22Rv1 (cell line): ENCODE measurements around the gene CHKA.

Experiments
- H3K27ac ChIP-seq: fragments of 450-650 bp; 2 replicates; pipeline ENCODE4 v1.5.1; 2017
- ZFX ChIP-seq: fragments of 450-650 bp; IDR thresholded peaks from 2 replicates; pipeline ENCODE4 v1.6.1; 2017; ENCODE audit warnings: antibody characterized with exemption, borderline replicate concordance
- TF ChIP-seq, protein P1 (sequence below): fragments of 450-650 bp; IDR thresholded peaks from 2 replicates; pipeline ENCODE4 v1.5.1; 2017; ENCODE audit warnings: mild to moderate bottlenecking

Gene CHKA

DNA sequence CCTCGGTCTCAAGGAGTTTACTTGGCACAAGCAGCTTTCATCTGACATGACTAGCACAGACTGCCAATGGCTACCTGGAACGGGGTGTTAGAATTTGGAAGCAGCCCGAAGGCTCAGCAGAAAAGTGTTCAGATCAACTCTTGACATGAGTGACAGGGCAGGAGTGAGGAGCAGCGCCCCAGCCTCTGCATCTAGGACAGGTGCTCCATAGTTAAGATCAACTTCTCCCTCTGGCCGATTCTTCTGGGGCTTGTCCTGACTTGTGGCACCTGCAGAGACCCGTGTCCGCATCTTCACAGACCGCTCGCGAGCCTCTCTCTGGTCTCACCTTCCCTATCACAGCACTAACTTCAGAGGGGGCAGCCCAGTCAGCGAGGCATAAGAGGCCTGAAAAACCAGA is 42.5 kb upstream of the CHKA start:
- TF ChIP-seq ZFX: no peak
- TF ChIP-seq, protein P1, sequence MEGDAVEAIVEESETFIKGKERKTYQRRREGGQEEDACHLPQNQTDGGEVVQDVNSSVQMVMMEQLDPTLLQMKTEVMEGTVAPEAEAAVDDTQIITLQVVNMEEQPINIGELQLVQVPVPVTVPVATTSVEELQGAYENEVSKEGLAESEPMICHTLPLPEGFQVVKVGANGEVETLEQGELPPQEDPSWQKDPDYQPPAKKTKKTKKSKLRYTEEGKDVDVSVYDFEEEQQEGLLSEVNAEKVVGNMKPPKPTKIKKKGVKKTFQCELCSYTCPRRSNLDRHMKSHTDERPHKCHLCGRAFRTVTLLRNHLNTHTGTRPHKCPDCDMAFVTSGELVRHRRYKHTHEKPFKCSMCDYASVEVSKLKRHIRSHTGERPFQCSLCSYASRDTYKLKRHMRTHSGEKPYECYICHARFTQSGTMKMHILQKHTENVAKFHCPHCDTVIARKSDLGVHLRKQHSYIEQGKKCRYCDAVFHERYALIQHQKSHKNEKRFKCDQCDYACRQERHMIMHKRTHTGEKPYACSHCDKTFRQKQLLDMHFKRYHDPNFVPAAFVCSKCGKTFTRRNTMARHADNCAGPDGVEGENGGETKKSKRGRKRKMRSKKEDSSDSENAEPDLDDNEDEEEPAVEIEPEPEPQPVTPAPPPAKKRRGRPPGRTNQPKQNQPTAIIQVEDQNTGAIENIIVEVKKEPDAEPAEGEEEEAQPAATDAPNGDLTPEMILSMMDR: no peak
- H3K27ac ChIP-seq: no peak overlapping the region

DNA sequence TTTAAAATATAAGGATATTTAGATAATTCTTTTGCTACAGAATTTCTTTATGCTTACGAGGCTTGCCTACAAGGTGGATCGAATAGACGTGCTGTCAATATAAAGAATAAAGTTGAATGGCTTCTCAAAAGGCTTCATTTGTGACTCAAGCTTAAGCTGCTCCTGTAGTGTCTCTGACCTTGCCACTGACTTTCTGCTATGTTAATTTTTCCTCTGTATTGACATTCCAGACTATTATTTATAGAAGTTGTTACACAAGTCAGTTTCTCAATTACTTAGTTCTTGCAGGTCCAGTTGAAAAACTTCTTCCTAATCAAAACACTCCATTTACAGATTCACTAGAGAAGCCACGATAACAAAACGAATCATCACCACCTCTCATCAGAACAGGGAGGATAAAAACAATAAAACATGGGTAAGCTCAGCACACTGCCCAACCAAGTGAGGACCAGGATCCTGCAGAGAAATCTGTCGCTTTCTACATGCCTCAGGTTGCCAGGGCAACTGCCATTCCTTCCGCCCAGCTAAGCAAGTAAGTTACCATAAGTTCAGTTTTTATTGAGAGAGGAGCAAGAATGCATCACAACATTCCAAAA is 39.0 kb upstream of the CHKA start:
- TF ChIP-seq, protein P1: no peak
- TF ChIP-seq ZFX: no peak
- H3K27ac ChIP-seq: no peak overlapping the region

DNA sequence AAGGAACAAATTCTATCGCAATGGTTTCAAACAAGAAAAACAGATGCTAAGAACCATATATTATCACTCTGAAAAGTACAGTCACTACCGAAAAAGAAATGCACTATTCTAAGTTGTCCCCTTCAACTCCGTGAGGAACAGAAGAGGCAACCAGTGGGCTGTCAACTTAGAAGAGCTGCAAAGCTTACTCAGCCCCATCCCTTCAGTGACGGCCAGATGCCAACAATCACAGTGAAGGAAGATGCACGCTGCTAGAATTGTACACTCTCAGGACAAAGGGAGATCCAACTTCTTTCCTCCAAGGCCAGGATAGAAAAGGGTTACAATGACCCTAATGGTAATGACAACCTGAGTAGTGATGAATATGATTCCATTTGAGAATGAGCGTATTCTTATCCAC is 38.5 kb upstream of the CHKA start:
- TF ChIP-seq, protein P1: no peak
- no peak for TF ChIP-seq ZFX
- no peak overlapping the region for H3K27ac ChIP-seq

DNA sequence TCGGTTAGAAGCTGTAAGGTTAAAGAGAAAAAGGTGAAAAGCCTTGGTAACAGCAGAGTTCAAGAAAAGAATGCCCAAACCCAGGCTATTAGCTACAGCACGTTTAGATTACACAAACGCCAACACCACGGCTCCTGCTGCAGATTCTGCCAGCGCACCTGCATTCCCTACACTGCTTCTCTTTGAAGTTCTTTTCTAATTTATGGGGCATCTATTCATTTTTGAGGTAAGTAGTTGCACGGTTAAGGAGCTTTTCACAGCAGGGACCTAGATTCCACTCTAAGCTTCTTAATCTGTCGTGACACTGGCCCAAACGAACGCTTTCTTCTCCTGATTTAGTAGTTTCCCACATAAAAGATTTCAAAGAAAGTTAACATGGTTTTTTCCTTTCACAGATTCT is 38.0 kb upstream of the CHKA start:
- no peak for TF ChIP-seq ZFX
- TF ChIP-seq, protein P1: no peak

DNA sequence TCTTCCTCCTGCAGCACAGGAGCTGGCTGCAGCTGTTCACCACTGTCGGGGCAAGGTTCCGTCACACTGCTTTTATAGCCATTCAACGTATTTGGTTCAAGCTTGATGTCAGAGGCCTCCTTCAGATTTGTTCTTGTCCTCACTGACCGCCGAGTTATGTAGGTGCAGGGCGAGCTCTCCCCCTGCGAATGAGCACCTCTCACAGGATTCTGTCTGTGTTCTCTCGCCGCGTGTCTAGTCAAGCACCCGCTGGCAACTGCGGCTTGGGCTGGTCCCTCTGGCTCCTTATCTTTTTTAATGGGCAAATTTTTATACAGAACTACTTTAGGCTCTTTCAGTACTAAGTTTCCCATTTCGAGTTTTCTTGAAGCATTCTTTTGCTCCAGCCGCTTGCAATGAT is 37.4 kb upstream of the CHKA start:
- no peak for TF ChIP-seq ZFX
- TF ChIP-seq, protein P1: no peak
- H3K27ac ChIP-seq: no peak overlapping the region

More for the DNA sequence above, 38.0 kb upstream of the CHKA start:
- H3K27ac ChIP-seq: no peak overlapping the region

DNA sequence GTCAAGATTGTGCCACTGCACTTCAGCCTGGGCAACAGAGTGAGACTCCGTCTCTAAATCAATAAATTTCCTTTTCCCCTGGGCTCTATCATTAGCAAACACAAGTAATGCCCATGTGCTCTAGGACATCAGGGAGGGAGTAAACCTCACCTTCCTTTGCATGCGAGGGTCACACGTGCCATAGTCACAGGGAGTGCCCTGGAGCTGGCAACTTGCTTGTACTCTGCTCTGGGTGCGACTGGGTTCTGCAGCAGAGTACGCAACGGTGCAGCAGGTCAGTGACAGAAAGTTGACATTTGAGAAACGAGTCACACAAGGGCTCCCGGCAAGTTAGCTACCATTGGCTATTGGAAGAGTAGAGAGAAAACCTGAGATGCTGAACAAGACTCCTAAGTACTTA is 32.6 kb upstream of the CHKA start:
- TF ChIP-seq, protein P1: no peak
- TF ChIP-seq ZFX: no peak
- no peak overlapping the region for H3K27ac ChIP-seq

DNA sequence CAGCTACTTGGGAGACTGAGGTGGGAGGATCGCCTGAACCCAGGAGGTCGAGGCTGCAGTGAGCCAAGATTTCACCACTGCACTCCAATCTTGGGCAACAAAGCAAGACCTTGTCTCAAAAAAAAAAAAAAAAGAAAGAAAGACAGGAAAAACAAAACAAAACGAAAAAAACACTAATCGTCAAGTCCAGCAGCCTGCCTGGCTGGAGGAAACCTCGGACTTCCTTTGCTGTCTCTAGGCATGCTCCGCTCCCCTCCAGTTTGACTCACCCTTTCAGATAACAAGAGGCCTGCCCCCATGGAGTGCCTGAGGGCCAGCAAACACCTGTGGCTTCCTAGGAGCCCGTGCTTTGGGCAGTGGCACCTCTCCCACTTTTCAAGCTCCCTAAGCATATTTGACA is 28.8 kb upstream of the CHKA start:
- TF ChIP-seq, protein P1: no peak
- no peak for TF ChIP-seq ZFX
- no peak overlapping the region for H3K27ac ChIP-seq
